Measurements from ENCODE around the gene FSTL5.

The FSTL5 gene

DNA sequence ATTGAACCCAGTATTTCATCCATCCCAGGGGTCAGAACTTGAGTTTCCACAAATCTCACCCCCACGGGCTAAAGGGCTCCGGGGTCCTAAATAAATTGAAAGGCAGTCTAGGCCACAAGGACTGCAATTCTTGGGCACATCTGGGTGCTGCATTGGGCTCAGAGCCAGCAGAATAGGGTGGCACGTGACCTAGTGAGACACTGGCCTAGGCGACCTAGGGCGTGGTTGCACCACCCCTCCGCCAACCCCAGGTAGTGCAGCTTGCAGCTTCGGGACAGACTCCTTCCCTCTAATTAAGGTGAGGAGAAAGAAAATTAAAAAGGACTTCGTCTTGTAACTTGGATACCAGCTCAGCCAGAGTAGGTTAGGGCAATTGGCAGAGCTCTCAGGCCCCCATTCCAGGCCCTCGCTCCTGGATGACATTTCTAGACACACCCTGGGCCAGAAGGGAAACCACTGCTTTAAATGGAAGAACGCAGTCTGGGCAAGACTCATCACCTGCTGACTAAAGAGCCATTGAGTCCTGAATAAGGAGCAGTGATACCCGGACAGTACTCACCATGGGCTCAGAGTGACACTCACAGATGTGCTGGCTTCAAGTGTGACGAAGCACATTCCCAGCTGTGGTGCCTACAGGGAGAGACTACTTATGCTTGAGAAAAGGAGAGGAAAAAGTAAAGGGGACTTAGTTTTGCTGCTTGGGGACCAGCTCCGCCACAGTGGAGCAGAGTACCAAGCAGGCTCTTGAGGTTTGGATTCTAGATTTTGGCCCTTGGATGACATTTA is 735.4 kb downstream of the FSTL5 start:
- no peak for FAIRE-seq

DNA sequence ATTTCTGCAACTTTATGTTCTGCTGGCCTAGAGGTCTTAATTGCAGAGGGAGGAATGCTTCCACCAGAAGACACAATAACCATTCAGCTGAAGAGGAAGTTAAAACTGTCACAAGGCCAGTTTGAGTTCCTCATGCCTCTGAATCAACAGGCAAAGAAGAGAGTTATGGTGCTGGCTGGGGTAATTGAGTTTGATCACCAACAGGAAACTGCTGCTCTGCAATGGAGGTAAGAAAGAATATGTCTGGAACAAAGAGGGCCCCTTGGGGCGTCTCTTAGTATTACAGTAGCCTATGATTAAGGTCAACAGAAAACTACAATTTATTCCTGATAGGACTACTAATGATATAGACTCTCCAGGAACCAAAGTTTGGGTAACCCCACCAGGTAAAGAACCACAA is 744.0 kb downstream of the FSTL5 start:
- FAIRE-seq, result no peak

DNA sequence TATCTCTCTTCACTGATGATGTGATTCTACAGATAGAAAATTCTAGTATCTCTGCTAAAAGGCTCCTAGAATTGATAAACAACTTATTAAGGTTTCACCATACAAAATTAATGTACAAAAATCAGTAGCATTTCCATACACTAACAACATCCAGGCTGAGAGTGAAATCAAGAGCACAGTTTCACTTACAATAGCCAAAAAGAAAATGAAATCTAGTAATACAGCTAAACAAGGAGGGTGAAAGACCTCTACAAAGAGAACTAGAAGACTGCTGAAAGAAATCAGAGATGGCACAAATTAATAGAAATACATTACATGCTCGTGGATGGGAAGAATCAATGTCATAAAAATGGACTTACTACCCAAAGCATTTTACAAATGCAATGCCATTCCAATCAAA is 751.9 kb downstream of the FSTL5 start:
- FAIRE-seq, result no peak

DNA sequence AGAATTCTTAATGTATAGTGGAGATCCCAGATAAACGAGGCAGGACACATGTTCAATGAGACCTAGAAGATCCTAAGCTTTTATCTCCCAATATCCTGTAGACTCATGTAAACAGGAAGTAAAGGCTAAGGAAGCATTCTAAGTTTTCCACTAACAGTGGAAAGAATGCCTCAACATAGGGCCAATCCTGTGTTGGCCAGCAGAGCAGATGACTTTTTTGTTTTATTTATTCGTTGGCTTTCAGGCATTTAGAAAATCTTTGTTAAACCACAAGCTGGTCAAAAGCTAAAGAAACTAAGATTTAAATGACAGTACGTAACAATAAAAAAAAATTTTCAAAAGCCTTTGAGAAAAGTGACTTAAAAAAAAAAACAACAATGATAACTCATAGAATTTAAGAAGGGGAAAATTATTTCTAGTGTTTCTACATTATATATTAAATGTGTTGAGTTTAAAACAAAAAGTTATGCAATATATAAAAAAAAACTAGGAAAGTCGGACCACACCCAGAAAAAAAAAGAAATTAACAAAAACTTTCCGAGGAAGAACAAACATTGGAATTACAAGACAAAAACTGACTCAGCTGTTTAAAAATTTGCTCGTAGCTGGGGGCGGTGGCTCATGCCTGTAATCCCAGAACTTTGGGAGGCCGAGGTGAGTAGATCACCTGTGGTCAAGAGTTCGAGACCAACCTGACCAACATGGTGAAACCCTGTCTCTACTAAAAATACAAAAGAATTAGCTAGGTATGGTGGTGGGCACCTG is 759.3 kb downstream of the FSTL5 start:
- FAIRE-seq, result no peak

DNA sequence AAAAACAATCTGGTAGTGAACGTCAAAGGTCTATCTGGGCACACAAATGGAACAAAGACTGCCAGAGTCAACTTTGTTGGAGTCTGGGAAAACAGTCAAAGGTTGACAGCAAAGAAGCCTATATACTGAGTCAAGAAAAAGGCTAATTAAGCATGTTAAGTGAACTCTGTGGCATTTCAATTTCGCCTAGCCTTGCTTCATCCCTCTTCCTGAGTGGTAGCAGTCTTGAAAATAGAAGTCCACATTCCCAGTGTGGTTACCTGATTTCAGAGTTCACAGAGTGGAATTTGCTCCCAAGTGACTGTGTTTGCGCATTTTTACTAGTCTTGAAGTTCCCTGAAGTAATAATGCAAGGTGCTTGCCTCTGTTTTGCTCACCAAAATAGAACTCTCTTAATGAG is 760.0 kb downstream of the FSTL5 start:
- FAIRE-seq, result no peak

DNA sequence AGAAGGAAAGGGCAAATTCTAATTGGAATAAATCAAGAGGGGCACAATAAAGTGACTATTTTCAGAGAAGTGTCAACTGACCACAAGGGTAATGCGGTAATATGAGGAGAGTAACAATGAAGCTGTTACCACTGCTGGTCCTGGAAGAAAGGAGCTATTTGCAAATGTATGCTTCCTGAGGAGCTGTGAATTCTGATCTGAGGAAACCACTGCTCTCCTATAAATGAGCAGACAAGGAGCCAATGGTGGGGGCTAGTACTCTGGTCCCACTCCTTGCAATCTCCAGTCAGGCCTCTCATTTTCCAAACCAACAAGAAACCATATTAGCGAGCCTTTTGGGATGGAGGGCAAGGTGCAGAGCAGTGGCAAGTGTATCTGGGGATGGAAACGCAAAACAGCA is 770.2 kb downstream of the FSTL5 start:
- FAIRE-seq, result no peak

DNA sequence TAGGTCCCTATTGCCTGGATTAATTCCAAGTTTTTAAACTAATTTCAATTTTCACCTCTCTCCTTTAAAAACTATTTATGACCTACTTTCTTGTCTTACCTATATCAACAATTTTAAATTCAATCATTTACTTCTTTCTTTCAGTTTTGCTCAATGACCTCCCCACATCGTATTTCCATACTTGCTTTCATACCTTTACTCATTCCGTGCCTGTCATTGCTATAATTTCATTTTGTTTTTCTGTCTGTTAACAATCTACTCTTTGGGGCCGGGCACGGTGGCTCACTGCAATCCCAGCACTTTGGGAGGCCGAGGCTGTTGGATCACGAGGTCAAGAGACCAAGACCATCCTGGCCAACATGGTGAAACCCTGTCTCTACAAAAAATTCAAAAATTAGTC is 781.1 kb downstream of the FSTL5 start:
- no peak for FAIRE-seq

DNA sequence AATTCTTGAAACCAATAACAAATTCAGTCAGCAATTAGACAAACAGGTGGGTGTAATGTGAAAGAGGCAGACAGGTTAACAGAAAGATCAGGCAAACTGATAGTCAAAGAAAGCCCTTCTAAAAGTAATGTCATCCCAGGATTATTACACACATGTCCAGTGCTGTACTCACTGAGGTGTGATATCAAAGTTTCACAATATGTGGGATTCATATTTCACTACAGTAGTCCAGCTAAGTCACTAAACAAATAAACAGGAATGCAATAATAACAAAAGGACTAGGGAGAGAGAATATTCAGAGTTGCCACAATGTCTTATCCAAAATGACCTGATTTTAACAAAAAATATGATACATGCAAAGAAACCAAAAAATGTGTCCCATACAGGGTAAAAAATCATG is 787.5 kb downstream of the FSTL5 start:
- FAIRE-seq, result no peak

DNA sequence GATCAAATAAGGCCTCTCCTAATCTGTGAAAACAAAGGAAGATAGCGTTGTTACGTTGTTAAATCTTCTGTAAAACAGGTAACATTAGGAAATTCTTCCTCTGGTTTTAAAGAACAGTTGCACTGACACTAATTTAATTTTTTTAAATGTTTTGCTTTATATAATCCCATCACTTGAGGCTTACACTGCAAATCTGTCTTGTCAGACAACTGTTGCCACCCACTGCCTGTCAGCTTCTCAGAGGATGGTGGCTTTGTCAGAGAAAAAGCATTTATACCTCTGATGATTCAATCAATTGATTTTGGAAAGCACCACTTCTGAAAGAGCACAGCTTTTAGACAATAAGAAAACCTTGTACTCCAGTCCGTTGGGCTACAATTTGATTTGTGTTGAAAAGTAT is 799.1 kb downstream of the FSTL5 start:
- FAIRE-seq, result no peak

DNA sequence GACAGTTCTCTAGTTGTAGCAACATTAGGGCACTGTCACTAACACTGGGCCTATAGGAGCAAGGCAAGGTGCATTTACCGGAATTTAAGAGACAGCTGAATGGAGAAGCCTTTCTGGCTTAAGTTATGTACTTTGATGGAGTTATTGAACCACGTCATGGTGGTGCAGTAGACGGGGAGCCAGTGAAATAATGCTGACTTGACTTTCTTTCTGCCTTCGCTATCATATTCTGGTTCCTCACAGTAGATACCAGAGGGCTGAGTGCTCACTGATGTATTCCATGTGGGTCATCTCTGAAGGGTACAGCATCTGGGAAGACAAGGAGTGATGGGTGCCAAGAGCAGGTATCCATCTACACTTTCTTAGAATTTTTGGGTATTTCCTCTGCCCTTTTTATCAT is 802.8 kb downstream of the FSTL5 start:
- no peak for FAIRE-seq

DNA sequence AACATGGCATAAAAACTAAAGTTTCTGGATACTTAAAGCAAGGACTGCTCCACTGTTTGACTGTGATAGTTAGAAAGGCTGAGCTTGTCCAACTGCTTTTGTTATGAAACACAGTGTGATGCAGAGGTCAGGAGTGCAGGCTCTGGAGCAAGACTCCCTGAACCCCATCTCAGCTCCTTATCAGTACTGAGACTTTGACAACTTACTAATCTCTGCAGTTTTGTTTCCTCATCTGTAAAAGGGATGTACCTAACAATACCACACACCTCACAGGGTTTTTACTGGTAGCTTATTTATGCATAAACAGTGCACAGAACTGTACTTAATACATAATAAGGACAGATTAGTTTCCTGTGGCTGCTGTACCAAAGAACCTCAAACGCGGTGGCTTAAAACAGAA is 804.3 kb downstream of the FSTL5 start:
- FAIRE-seq, result no peak

DNA sequence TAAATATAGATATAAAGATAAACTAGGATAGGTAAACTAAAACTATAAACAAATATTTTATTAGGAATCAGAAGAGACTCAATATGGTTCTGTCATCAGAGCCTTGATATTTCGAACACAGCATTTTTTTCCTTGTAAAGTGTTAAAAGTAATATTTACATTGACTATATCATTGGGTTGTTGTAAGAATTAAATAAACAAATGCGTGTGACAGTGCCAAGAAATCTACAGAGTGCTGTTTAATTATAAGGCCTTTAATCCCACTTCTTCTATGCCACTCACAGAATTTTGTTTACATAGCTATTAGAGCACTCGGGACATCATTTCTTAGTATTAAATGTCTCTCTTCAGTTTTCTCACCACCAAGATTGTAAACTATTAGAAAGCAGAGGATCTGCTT is 807.4 kb downstream of the FSTL5 start:
- no peak for FAIRE-seq

DNA sequence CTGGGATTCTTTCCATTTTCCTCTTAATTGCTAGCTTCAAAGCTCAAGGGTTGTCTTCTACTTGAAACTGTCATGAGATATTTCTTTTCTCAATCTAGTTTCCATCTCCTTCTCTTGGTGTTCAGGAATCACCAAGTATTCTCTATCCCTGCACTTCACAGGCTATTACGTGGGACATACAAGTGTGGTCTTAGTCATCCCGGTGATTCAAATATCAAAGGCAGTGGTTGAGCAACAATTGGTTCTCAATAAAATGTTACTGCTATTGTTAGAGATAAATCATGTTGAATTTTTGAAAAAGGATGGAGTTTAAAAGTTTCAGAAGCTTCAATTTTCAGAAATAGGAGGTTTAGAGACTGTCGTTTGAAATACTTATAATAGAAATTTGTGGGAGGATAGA is 812.9 kb downstream of the FSTL5 start:
- no peak for FAIRE-seq

DNA sequence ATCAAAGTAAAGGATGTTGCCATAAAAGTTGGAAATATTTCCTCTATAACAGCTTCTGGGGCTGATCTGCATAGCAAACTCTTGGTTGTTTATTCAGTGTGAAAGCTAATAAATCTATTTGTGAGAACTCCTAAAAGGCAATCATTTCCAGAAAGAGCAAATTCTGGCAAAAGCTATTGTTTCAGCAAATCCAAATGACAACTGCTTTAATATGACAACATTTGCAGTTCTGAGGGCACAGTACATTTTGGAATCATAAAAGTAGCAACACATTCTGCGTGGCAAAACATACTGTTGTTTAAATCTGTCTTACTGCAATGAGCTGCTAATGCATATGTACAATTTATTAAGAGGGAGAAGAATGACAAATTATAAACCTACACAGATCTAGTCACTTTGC is 818.1 kb downstream of the FSTL5 start:
- no peak for FAIRE-seq

DNA sequence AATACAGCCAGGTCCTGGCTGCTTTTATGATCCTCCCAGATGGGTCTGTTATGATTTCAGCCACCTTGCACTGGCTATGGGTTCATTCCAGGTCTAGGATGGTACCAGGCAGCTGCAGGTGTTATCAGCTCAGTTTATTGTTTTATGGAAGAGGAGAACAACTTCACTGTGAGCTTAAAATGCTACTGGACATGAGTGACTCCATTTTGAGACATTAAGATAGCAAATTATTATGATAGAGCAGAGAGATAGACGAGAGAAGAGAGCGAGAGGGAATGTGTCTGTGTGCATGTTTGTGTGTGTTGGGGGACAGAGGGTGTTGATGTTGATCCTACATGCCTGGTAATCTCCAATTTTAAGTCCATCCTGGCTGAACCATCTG is 820.2 kb downstream of the FSTL5 start:
- no peak for FAIRE-seq

DNA sequence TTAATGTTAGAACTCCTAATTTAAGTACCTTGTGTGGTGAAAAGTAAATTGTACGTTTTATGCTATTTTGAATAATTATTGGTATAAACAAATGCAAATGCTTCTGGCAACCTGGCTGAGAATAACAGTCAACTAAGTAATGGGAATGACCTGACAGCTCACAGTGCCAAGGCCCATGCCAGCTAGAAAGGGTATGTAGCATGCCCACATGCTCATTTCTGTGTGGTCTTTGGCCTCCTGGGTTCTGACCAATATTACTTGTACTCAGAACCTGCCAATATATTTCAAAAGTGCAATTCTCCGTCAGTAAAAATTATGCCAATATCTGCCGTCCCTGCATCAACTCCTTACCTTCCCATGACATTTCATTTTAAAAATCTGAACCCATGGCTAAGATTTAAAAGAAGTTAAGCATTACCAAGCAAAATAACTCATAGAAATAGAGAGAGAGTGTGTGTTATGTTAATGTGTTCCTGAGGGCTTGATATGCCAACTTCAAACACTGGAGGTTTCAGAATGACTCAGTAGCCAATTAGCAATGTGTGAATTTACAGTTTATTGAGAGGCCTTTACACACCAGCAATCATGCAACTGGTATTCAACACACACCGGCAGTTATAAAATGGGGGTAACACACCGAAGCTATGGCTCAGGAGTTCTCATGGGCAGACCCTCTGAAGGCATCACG is 820.8 kb downstream of the FSTL5 start:
- no peak for FAIRE-seq

DNA sequence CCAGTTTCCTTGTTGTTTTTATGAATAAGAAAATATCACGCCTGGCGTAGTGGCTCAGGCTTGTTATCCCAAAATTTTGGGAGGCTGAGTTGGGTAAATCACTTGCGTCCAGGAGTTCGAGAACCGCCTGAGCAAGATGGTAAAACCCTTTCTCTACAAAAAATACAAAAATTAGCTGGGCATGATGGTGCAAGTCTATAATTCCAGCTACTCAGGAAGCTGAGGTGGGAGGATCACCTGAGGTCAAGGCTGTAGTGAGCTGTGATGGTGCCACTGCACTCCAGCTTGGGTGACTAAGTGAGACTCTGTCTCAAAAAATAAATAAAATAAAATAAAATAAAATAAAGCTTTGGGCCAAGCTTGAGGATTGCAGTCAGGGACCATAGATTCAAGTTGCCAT is 827.2 kb downstream of the FSTL5 start:
- no peak for FAIRE-seq

DNA sequence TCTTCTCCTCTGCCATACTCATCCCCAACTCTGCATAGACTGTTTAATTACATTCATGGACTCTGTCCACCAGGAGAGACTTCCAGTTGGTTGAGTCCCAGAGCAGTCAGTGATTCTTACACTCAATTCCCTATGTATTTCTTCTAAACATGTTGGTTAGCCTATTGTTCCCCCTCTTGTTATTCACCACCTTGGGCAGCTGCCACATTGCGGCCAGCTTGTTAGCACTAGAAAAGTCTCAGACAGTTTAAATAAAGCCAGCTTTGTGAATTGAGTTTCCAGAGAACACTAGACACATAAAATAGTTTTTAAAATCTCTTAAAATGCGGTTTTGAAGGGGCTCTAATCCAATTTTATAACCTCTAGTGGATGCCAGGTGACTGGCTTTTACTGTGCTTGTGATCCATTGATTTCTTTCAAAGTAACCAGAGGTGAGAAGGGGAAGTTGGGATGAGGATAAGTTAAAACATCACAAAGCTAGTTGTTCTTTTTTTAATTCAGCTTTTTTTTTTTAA is 827.7 kb downstream of the FSTL5 start:
- FAIRE-seq, result no peak
